Uterus (tissue), 4 donors: ENCODE results near the gene ACCS. TPM values are rescaled to one million over a fixed set of nuclear protein-coding genes. Genes with fewer than 3 reads are reported as not detected.

ENCODE experiments used
- DNase-seq, 2 donors: peaks; one replicate each; pipeline ENCODE4 v3.0.0-alpha.2; 2019 to 2020
- H3K27ac ChIP-seq, 2 donors: fragments of 200-600 bp; sonication (generic); 1 replicate in 1 of 2; 2 replicates in 1 of 2; pipeline ENCODE4 v1.5.1; 2016 to 2018
- H3K27me3 ChIP-seq, 2 donors: fragments of 200-600 bp; sonication (generic); one replicate each; pipeline ENCODE4 v1.5.1; 2018 to 2019; ENCODE audit warnings: control low read depth in 1 of 2
- H3K36me3 ChIP-seq, 2 donors: fragments of 200-600 bp; sonication (generic); one replicate each; pipeline ENCODE4 v1.5.1; 2019; ENCODE audit warnings: control low read depth in 1 of 2
- H3K4me1 ChIP-seq, 2 donors: fragments of 200-600 bp; sonication (generic); one replicate each; pipeline ENCODE4 v1.5.1; 2018 to 2019; ENCODE audit warnings: control low read depth in 1 of 2
- H3K4me3 ChIP-seq, 2 donors: fragments of 200-600 bp; sonication (generic); 1 replicate in 1 of 2; 2 replicates in 1 of 2; pipeline ENCODE4 v1.5.1; 2018 to 2019; ENCODE audit warnings: mild to moderate bottlenecking in 1 of 2
- H3K9me3 ChIP-seq, 2 donors: fragments of 200-600 bp; sonication (generic); one replicate each; pipeline ENCODE4 v1.5.1; 2019; ENCODE audit warnings: control low read depth in 1 of 2
- POLR2A ChIP-seq, 2 donors: fragments of 450-650 bp; IDR thresholded peaks; one replicate each; pipeline ENCODE4 v1.6.1; 2016; ENCODE audit warnings: antibody characterized with exemption in 2 of 2, mild to moderate bottlenecking in 1 of 2, moderate library complexity in 1 of 2
- intact Hi-C: fragments of 100-400 bp; cut with DNase I; formaldehyde crosslinking; loops from one replicate; pipeline ENCODE4 v1.15.1; 2023; ENCODE audit warnings: low total_unique reads
- total RNA-seq, 4 donors: library from RNA; depleted of rRNA in 3 of 4; stranded (reverse); fragments of >200 nt in 3 of 4; gene quantifications; one replicate each; pipeline versions ENCODE4 v1.1.0 to v1.2.4, GENCODE V29; 2014 to 2023
- TF ChIP-seq, protein P1 (sequence below), 4 experiments: fragments of 200-600 bp in 2 of 4; fragments of 450-650 bp in 2 of 4; sonication (generic) in 2 of 4; IDR thresholded peaks; one replicate each; pipeline ENCODE4 v1.5.1; 2016 to 2019; ENCODE audit warnings: antibody characterized with exemption in 4 of 4, mild to moderate bottlenecking in 2 of 4, moderate library complexity in 1 of 4
- donor health status: DM: yes; HTN: yes; CAD: no.

The ACCS gene
- total RNA-seq, 4 donors from 2014 or later = 13.1 to 49.4 (median 27.0) TPM

DNA sequence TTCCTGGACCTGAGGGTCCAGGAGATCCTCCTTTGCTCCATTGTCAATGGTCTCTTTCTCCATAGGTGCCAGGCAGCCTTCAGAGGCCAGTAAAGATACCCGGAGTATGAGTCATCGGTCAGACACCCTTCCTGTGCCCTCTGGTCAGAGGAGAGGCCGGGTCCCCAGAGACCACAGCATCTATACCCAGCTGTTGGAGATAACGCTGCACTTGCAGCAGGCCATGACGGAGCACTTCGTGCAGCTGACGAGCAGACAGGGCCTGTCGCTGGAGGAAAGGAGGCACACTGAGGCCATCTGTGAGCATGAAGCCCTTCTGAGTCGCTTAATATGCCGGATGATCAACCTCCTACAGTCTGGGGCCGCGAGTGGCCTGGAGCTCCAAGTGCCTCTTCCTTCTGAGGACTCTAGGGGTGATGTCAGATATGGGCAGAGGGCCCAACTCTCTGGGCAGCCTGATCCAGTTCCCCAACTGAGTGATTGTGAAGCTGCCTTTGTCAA is 18.1 kb upstream of the ACCS start, which contains the start of gene ACCSL:
Gene ACCSL (plus strand): TSS at position 51 of the 501 bp plus-strand sequence. CDS start 56 bp downstream, at position 107.
- H3K9me3 ChIP-seq = no peaks in the 10 kb centered on the region
- no peaks in the 10 kb centered on the region for H3K4me1 ChIP-seq
- no peak within 1 kb of the TSS for H3K4me3 ChIP-seq
- no peak within 1 kb of the TSS for H3K27ac ChIP-seq
- H3K36me3 ChIP-seq = no peaks in the 10 kb centered on the region
- H3K27me3 ChIP-seq = no peaks in the 10 kb centered on the region
- no peak for TF ChIP-seq POLR2A (IDR thresholded peaks at IDR 0.05)
- TF ChIP-seq, protein P1, sequence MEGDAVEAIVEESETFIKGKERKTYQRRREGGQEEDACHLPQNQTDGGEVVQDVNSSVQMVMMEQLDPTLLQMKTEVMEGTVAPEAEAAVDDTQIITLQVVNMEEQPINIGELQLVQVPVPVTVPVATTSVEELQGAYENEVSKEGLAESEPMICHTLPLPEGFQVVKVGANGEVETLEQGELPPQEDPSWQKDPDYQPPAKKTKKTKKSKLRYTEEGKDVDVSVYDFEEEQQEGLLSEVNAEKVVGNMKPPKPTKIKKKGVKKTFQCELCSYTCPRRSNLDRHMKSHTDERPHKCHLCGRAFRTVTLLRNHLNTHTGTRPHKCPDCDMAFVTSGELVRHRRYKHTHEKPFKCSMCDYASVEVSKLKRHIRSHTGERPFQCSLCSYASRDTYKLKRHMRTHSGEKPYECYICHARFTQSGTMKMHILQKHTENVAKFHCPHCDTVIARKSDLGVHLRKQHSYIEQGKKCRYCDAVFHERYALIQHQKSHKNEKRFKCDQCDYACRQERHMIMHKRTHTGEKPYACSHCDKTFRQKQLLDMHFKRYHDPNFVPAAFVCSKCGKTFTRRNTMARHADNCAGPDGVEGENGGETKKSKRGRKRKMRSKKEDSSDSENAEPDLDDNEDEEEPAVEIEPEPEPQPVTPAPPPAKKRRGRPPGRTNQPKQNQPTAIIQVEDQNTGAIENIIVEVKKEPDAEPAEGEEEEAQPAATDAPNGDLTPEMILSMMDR (IDR thresholded peaks at IDR 0.05) = no peak
- intact Hi-C loops = no loop called here
- DNase-seq = no peak

DNA sequence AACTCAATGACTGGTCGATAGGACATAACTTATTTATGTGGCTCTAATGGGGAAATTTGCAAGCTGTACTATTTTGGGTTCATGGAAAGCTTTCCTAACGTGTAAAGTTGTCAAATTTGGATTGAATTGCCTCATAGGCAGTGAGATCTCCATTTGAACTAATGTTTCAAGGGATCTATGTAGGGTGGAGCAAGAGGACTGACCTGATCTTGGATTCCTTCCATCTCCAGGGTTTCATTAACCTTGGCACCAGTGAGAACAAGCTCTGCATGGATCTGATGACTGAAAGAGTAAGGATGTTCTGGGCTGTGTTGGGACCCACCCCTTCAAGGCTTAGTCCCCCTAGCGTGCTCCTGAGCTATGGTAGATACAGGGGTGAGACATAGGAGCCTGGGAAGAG is 16.2 kb upstream of the ACCS start:
- H3K9me3 ChIP-seq = no peaks in the 10 kb centered on the region
- intact Hi-C loops = no loop called here
- no peak overlapping the region for H3K27ac ChIP-seq
- TF ChIP-seq, protein P1 (IDR thresholded peaks at IDR 0.05) = no peak
- TF ChIP-seq POLR2A (IDR thresholded peaks at IDR 0.05) = no peak
- H3K4me3 ChIP-seq = no peak overlapping the region
- H3K36me3 ChIP-seq = no peaks in the 10 kb centered on the region
- no peaks in the 10 kb centered on the region for H3K27me3 ChIP-seq
- DNase-seq = no peak
- no peaks in the 10 kb centered on the region for H3K4me1 ChIP-seq

DNA sequence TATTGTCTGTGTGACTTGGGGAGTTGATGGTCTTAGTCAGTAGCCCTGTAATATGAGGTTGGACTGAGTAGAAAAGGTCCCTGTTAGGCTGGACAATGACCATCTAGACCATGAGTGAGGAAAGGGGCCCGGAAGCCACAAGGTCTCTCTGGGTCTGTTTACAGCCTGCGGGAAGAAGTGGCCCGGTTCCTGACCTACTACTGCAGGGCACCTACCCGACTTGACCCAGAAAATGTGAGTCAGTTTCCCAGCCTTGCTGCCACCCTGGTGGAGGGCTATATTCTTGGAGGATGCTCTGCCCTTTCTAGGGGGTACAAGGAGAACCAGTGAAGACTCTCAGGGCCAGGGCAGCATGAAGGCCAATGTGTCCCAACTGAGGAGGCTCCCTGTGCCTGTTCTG is 14.9 kb upstream of the ACCS start:
- Histone ChIP-seq H3K27ac (no peak overlapping the region), H3K27me3 (no peaks in the 10 kb centered on the region), H3K36me3 (no peaks in the 10 kb centered on the region), H3K4me1 (no peaks in the 10 kb centered on the region), H3K9me3 (no peaks in the 10 kb centered on the region), H3K4me3 (no peak overlapping the region)
- no peak for TF ChIP-seq POLR2A (IDR thresholded peaks at IDR 0.05)
- TF ChIP-seq, protein P1 (IDR thresholded peaks at IDR 0.05) = no peak
- intact Hi-C loops = no loop called here
- DNase-seq = no peak

DNA sequence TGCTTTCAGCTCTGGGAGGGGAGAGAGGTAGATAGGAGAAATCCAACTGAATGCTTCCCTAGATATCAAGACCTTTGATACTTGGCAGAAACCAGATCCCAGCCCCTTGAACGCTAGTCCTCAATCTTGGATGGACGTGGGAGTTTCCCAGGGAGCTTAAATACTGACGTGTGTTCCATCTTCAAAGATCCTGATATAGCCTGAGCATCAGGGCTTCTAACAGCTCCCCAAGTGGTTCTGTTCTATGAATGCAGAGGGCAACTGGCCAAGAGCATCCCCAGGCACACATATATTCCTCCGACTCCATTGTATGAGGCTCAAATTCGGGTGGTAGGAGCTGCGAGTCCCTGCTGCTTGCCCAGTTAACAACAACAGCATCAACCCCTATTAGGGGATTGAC is 8.7 kb upstream of the ACCS start:
- H3K36me3 ChIP-seq = no peaks in the 10 kb centered on the region
- DNase-seq = no peak
- H3K27me3 ChIP-seq = no peaks in the 10 kb centered on the region
- H3K27ac ChIP-seq = no peak overlapping the region
- no peak overlapping the region for H3K4me3 ChIP-seq
- H3K9me3 ChIP-seq = no peaks in the 10 kb centered on the region
- H3K4me1 ChIP-seq = no peaks in the 10 kb centered on the region
- TF ChIP-seq, protein P1 (IDR thresholded peaks at IDR 0.05) = no peak
- no peak for TF ChIP-seq POLR2A (IDR thresholded peaks at IDR 0.05)
- intact Hi-C loops = no loop called here

DNA sequence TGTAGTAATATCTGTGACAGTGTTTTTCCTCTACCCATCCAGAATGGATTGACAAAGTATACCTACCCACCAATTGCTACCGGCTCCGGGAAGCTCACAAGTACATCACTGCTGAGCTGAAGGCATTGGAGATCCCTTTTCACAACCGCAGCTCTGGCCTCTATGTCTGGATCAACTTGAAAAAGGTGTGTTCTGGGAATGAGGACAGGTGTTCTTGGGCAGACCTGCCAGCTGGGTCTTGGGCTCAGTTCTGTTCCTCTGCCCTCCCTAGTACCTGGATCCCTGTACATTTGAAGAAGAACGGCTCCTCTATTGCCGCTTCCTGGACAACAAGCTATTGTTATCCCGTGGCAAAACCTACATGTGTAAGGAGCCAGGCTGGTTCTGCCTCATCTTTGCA is 7.8 kb upstream of the ACCS start:
- no peak overlapping the region for H3K4me3 ChIP-seq
- no peaks in the 10 kb centered on the region for H3K4me1 ChIP-seq
- H3K9me3 ChIP-seq = no peaks in the 10 kb centered on the region
- intact Hi-C loops = no loop called here
- TF ChIP-seq POLR2A (IDR thresholded peaks at IDR 0.05) = no peak
- TF ChIP-seq, protein P1 (IDR thresholded peaks at IDR 0.05) = no peak
- DNase-seq = no peak
- H3K36me3 ChIP-seq = no peaks in the 10 kb centered on the region
- H3K27ac ChIP-seq = no peak overlapping the region
- H3K27me3 ChIP-seq = no peaks in the 10 kb centered on the region
